Measurements from ENCODE around the gene CNTNAP2.

Gene CNTNAP2

DNA sequence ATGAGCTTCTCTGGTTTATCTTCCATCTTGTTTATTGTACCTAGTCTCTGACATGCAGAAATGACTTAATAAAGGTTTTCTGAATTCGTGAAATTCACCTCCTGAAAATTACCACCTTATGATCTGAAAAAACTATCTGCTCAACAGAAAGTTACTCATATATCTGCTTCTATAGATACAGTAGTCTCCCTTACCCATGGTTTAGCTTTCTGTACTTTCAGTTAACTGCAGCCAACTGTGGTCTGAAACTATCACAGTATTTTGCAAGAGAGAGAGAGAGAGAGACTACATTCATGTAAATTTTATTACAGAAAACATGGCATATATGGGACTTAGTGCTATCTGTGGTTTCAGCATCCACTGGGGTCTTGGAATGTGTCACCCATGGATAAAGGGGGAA, 1564.9 kb downstream of the CNTNAP2 start:
- TF ChIP-seq ZFX (IDR thresholded peaks at IDR 0.05), result no peak
- TF ChIP-seq, protein P1, sequence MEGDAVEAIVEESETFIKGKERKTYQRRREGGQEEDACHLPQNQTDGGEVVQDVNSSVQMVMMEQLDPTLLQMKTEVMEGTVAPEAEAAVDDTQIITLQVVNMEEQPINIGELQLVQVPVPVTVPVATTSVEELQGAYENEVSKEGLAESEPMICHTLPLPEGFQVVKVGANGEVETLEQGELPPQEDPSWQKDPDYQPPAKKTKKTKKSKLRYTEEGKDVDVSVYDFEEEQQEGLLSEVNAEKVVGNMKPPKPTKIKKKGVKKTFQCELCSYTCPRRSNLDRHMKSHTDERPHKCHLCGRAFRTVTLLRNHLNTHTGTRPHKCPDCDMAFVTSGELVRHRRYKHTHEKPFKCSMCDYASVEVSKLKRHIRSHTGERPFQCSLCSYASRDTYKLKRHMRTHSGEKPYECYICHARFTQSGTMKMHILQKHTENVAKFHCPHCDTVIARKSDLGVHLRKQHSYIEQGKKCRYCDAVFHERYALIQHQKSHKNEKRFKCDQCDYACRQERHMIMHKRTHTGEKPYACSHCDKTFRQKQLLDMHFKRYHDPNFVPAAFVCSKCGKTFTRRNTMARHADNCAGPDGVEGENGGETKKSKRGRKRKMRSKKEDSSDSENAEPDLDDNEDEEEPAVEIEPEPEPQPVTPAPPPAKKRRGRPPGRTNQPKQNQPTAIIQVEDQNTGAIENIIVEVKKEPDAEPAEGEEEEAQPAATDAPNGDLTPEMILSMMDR (conservative IDR thresholded peaks at IDR 0.05), result no peak
- H3K27ac ChIP-seq, result no peak overlapping the region

DNA sequence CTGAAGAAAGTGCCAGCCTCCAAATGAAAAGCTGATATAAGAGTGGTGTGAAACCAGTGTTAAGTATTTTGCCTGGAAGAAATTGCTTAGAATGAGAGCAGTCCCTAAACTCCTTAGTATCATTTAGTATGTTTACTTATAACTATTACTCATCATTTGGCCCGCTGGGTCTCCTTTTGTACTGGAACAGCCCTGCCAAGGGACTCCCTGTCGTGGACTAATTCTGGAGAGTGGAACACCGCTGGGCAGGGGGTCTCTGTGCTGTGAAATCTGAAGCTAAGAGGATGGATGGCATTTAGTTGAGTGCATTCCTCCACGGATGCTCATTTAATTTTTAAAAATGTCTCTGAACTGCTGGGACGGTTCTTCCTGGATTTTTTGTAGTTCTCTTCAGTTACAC, 1584.1 kb downstream of the CNTNAP2 start:
- TF ChIP-seq, protein P1 (conservative IDR thresholded peaks at IDR 0.05), result no peak
- TF ChIP-seq ZFX (IDR thresholded peaks at IDR 0.05), result no peak
- H3K27ac ChIP-seq, result no peak overlapping the region

DNA sequence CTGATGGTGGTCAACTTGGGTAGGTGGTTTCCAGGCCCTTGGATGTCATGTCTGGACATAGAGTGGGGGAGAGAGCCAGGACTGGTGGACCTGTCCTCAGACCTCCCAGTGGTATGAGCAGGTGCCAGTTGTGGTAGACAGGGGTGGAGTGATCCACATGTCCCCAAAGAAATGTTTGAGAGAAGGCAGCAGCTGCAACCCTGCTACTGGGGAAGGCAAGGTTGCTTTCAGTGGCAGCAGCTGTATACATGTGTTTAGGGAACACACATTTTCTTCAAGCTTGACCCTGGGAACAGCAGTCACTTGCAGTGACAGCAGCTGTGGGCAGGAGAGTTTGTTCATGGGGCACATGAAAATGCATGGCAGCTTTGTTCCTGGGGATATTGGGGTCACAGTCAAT, 1591.3 kb downstream of the CNTNAP2 start:
- TF ChIP-seq, protein P1 (conservative IDR thresholded peaks at IDR 0.05), result no peak
- no peak for TF ChIP-seq ZFX (IDR thresholded peaks at IDR 0.05)
- H3K27ac ChIP-seq, result no peak overlapping the region

DNA sequence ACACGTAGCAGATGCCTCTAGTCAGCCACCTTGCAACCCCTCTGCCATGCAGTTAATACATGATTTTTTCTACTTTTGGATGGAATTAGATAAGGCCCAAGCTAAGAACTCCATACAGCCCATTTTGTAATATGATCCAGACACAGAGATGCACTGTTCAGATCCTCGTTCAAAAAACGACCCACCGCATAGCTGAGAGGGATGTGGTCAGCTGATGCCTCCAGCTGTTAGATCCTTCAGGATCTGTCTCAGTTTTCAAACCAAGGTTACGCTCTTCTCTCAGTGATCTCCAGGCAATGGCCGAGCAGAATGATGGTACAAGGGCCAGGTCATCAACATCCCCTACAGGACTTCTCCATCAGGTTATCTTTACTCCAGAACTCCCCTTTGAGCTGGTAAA, 1592.3 kb downstream of the CNTNAP2 start:
- no peak overlapping the region for H3K27ac ChIP-seq
- TF ChIP-seq, protein P1 (conservative IDR thresholded peaks at IDR 0.05), result no peak
- no peak for TF ChIP-seq ZFX (IDR thresholded peaks at IDR 0.05)

DNA sequence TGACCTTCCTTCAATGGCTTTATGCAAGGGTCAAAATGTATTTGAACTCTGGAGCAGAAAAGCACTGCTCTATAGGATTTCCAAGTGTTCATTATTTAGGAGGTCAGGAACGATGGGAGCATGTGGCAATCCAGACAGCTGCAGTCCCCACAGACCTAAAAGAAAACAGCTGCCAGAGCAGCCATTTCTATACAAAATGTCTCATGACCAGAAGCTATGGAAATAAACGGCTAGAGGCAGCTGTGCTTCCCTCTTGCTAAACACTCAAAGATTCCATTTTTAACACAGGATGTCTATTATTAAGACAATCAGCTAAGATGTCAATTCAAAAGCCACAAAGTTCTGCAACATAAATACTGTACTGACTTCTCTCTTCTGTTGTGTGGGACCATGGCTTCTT, 1594.8 kb downstream of the CNTNAP2 start:
- TF ChIP-seq, protein P1 (conservative IDR thresholded peaks at IDR 0.05), result no peak
- no peak for TF ChIP-seq ZFX (IDR thresholded peaks at IDR 0.05)
- H3K27ac ChIP-seq, result no peak overlapping the region

DNA sequence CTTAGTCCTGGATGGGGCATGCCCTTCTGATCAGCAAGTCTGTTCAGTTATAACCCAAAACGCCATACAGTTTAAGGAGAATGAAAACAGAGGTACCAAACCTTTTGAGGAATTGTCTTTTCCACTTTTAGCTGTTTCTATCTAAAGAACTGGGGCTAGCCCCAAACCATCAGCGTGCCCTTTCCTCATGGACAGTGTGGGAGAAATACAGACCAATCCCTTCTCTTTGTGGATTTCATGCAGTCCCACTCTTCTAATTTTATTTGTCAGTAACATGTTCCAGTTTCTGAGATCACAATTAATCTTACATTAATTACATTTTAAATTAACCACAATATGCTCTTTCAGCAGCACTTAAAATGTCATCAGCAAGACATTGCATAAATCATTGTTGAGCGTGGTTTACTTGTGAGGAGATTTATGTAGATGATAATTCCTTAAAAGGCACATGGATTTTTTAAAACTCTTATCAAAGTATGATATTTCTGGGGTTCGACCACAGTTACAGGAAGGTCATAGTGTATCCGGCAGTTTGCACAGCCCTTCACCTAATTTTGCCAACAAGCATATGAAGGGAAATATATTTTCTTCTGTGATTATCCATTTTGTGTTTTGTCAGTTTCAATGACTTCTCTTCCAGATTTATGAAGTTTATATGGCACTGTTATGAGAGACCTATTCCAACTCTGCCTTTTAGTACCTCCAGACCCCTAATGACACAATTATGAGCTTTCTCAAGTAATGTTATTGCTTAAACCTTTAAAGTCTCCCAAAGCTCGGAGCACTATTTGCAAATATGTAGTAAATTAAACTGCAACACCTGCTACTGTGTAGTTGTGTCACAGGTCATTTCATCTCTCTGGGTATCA, 1605.6 kb downstream of the CNTNAP2 start:
- no peak overlapping the region for H3K27ac ChIP-seq
- TF ChIP-seq ZFX (IDR thresholded peaks at IDR 0.05), result no peak
- TF ChIP-seq, protein P1 (conservative IDR thresholded peaks at IDR 0.05), result no peak

DNA sequence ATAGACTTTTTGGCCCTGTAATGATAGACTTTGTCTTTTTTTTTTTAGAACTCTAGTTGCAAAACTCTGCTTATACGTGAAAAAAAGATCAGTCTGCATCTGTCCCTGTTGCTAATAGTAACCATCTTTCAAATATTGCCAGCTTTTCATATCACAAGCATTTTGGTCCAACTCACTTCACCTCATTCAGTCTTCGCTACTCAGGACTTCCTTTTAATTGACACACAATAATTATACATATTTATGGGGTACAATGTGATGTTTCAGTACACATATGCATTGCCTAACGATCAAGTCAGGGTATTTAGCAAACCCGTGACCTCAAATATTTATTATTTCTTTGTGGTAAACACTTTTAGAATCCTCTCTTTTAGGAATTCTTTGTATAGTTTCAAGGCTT, 1606.9 kb downstream of the CNTNAP2 start:
- no peak for TF ChIP-seq ZFX (IDR thresholded peaks at IDR 0.05)
- TF ChIP-seq, protein P1 (conservative IDR thresholded peaks at IDR 0.05), result no peak

More for the DNA sequence above, 1606.9 kb downstream of the CNTNAP2 start:
- H3K27ac ChIP-seq, result no peak overlapping the region

Data from C4-2B (cell line).